Endothelial cell of umbilical vein (primary cell): ENCODE data around the gene TLE4. TPM values are rescaled to one million over a fixed set of nuclear protein-coding genes. Genes with fewer than 3 reads are reported as not detected.
A peak's percentile ranks its signal among the peaks of the same experiment; 100 is the strongest.

Experiments
- BruUV-seq: library from RNA; stranded (reverse); fragments of 400-500 nt; replicated peaks from 2 replicates; lab custom pipeline; 2021; lab: Mats Ljungman, UMichigan
- CTCF ChIA-PET: fragments of 300-600, 350-600 bp; sonication (Branson Sonifier 250); formaldehyde crosslinking; loops from one replicate; lab custom pipeline; 2021; ENCODE audit warnings: antibody characterized with exemption, inconsistent platforms; lab: Charles Lee
- POLR2A ChIA-PET: fragments of 300-600, 350-600 bp; sonication (Branson Sonifier 250); formaldehyde crosslinking; loops from one replicate; lab custom pipeline; 2021; ENCODE audit warnings: antibody characterized with exemption, inconsistent platforms; lab: Charles Lee
- DNase-seq: peaks from one replicate; pipeline ENCODE4 v3.0.0-alpha.2; 2011; ENCODE audit warnings: low read depth, low spot score
- FAIRE-seq: peaks from 2 replicates; lab custom pipeline; 2011; peaks lifted over from hg19 to GRCh38; lab: Jason Lieb, UNC
- H2AFZ ChIP-seq: 2 replicates; pipeline ENCODE4 v1.6.0; 2012; ENCODE audit warnings: low read depth, low read length, control low read depth, inconsistent platforms
- H3K27ac ChIP-seq: 2 replicates; pipeline ENCODE4 v1.5.1; 2011; ENCODE audit warnings: low read depth, mild to moderate bottlenecking, control low read depth, low read length, moderate library complexity; ENCODE audit not compliant: insufficient read depth
- H3K27me3 ChIP-seq, 2 experiments: 2 replicates each; pipeline versions ENCODE4 v1.6.0 to v1.6.1; 2011; ENCODE audit warnings: low read length in 2 of 2, mixed read lengths in 1 of 2; ENCODE audit not compliant: control insufficient read depth in 2 of 2, insufficient read depth in 2 of 2
- H3K36me3 ChIP-seq, 2 experiments: 2 replicates in 1 of 2; 3 replicates in 1 of 2; pipeline ENCODE4 v1.5.1; 2011; ENCODE audit warnings: low read length in 2 of 2, mild to moderate bottlenecking in 1 of 2, moderate library complexity in 1 of 2; ENCODE audit not compliant: control insufficient read depth in 2 of 2, insufficient read depth in 2 of 2; ENCODE audit errors: extremely low read depth in 1 of 2
- H3K4me1 ChIP-seq: 3 replicates; pipeline ENCODE4 v1.5.1; 2011; ENCODE audit warnings: mild to moderate bottlenecking, low read length; ENCODE audit not compliant: control insufficient read depth, insufficient read depth; ENCODE audit errors: extremely low read depth
- H3K4me2 ChIP-seq: 2 replicates; pipeline ENCODE4 v1.6.1; 2011; ENCODE audit warnings: low read length, control low read depth, mixed read lengths; ENCODE audit not compliant: insufficient read depth
- H3K4me3 ChIP-seq, 3 experiments: fragments of 200-600 bp in 1 of 3; sonication (generic), shearing (Covaris generic) in 1 of 3; replicated peaks in 1 of 3; 2 replicates each; pipeline ENCODE4 v1.5.1; 2011 to 2016; ENCODE audit warnings: control low read depth in 3 of 3, low read length in 3 of 3, mild to moderate bottlenecking in 2 of 3, inconsistent platforms in 1 of 3, low read depth in 1 of 3, moderate library complexity in 1 of 3; ENCODE audit not compliant: insufficient read depth in 1 of 3
- H3K79me2 ChIP-seq: 2 replicates; pipeline ENCODE4 v1.6.0; 2012; ENCODE audit warnings: low read length, inconsistent platforms; ENCODE audit not compliant: control insufficient read depth, insufficient read depth
- H3K9ac ChIP-seq: replicated peaks from 2 replicates; pipeline ENCODE3; 2011; ENCODE audit warnings: low read length, control low read depth; ENCODE audit not compliant: insufficient read depth; ENCODE audit errors: extremely low read depth
- H3K9me1 ChIP-seq: replicated peaks from 3 replicates; pipeline ENCODE4 v1.6.0; 2011; ENCODE audit warnings: mild to moderate bottlenecking, low read length; ENCODE audit not compliant: control insufficient read depth, insufficient read depth; ENCODE audit errors: extremely low read depth
- H3K9me3 ChIP-seq: replicated peaks from 2 replicates; pipeline ENCODE4 v1.5.1; 2012; ENCODE audit warnings: low read length, inconsistent platforms; ENCODE audit not compliant: control insufficient read depth, insufficient read depth
- H4K20me1 ChIP-seq: replicated peaks from 2 replicates; pipeline ENCODE3; 2011; ENCODE audit warnings: mild to moderate bottlenecking, low read length; ENCODE audit not compliant: control insufficient read depth, insufficient read depth; ENCODE audit errors: extremely low read depth
- CTCF ChIP-seq, 2 donors: IDR thresholded peaks; 1 replicate in 1 of 2; 2 replicates in 1 of 2; pipeline ENCODE4 v1.5.1; 2011; ENCODE audit warnings: low read length in 2 of 2, mild to moderate bottlenecking in 2 of 2, moderate library complexity in 2 of 2, control low read depth in 1 of 2, inconsistent platforms in 1 of 2, low read depth in 1 of 2; ENCODE audit not compliant: insufficient read depth in 1 of 2; ENCODE audit errors: extremely low read depth in 1 of 2
- EZH2 ChIP-seq: IDR thresholded peaks from 2 replicates; pipeline ENCODE4 v1.6.1; 2012; ENCODE audit warnings: borderline replicate concordance, low read depth, mild to moderate bottlenecking, moderate library complexity, low read length, inconsistent platforms; ENCODE audit not compliant: severe bottlenecking
- FOS ChIP-seq: IDR thresholded peaks from 2 replicates; pipeline ENCODE4 v1.6.1; 2011; ENCODE audit warnings: mild to moderate bottlenecking, low read length, moderate library complexity, borderline replicate concordance; ENCODE audit not compliant: insufficient read depth
- POLR2A ChIP-seq: IDR thresholded peaks from 2 replicates; pipeline ENCODE4 v1.6.1; 2012; ENCODE audit warnings: low read depth, mild to moderate bottlenecking, control low read depth, low read length
- POLR2AphosphoS5 ChIP-seq: IDR thresholded peaks from 2 replicates; pipeline ENCODE4 v1.6.1; 2012; ENCODE audit warnings: low read depth, mild to moderate bottlenecking, control low read depth, low read length, moderate library complexity; ENCODE audit not compliant: insufficient read depth
- dilution Hi-C: fragments of 300-500 bp; cut with MboI; formaldehyde crosslinking; loops from one replicate; pipeline ENCODE4 v1.15.0; 2019; ENCODE audit warnings: low sequenced_read_pairs; ENCODE audit not compliant: extremely low pct_ligation_motif_present
- intact Hi-C: fragments of 100-400 bp; cut with micrococcal nuclease; formaldehyde crosslinking; loops from one replicate; pipeline ENCODE4 v1.10.0; 2022
- polyA plus RNA-seq, 4 experiments: library from polyadenylated mRNA; depleted of rRNA in 3 of 4; stranded (reverse) in 3 of 4; unstranded in 1 of 4; fragments of >200 nt; gene quantifications; 2 replicates each; pipeline versions ENCODE4 v1.2.1 to v1.2.3, GENCODE V29; 2011 to 2012; ENCODE audit warnings: missing spikeins in 1 of 4
- total RNA-seq: library from RNA; stranded (reverse); gene quantifications from 2 replicates; pipeline ENCODE4 v1.2.3, GENCODE V29; 2021

The TLE4 gene
- total and polyA plus RNA-seq, 2 donors (not counting 3 experiments of a cell fraction or from before 2014, with no cell fraction given) = 31.4 to 32.3 TPM

GRCh38 chr9:79565245-79565644 is 6.5 kb upstream of the TLE4 start:
- Histone ChIP-seq H3K4me2 (no peak overlapping the region), H3K9me3 (no peaks in the 10 kb centered on the region), H3K4me3 (no peak overlapping the region), H3K79me2 (no peaks in the 10 kb centered on the region), H4K20me1 (no peaks in the 10 kb centered on the region), H3K9me1 (no peaks in the 10 kb centered on the region), H3K4me1 (peaks cover 19% of the 10 kb centered on the region), H3K9ac (no peak overlapping the region), H3K36me3 (no peaks in the 10 kb centered on the region), H3K27ac (no peak overlapping the region), H2AFZ (no peak overlapping the region), H3K27me3 (peaks cover 8 to 21% of the 10 kb centered on the region in 2 experiments)
- CTCF ChIA-PET = no interaction called here
- DNase-seq (no peak), FAIRE-seq (peak; percentile 35)
- intact Hi-C loops (no loop called here), dilution Hi-C loops (no loop called here)
- POLR2A ChIA-PET = no interaction called here
- no TSS peak for BruUV-seq
- TF ChIP-seq POLR2A = no peak
- TF ChIP-seq FOS = peak; percentile 38

GRCh38 chr9:79567671-79568098 is 4.1 kb upstream of the TLE4 start:
- ChIA-PET POLR2A (no interaction called here), CTCF (interaction anchor here (1.0 to 1.2 kb wide), 2 partner anchors 9 to 436 kb away, joined by 3 read pairs; no protein-coding TSS in a partner anchor)
- peaks cover 17% of the 10 kb centered on the region for H3K4me1 ChIP-seq
- TF ChIP-seq CTCF (IDR thresholded peaks at IDR 0.05; ENCODE audit: extremely low read depth in 1 of 2, insufficient read depth in 1 of 2, low read depth in 1 of 2, low read length in 2 of 2) (no peak), POLR2AphosphoS5 (no peak), EZH2 (no peak)
- H3K27me3 ChIP-seq = peaks cover 8 to 21% of the 10 kb centered on the region in 2 experiments
- FAIRE-seq (no peak), DNase-seq (no peak)
- no peak overlapping the region for H3K9ac ChIP-seq
- H3K4me3 ChIP-seq = no peak overlapping the region
- H2AFZ ChIP-seq = no peak overlapping the region
- H3K9me1 ChIP-seq = no peaks in the 10 kb centered on the region
- no peaks in the 10 kb centered on the region for H3K79me2 ChIP-seq
- BruUV-seq = no TSS peak
- no peaks in the 10 kb centered on the region for H3K9me3 ChIP-seq
- dilution Hi-C loops (no loop called here), intact Hi-C loops (no loop called here)
- no peak overlapping the region for H3K4me2 ChIP-seq
- no peak overlapping the region for H3K27ac ChIP-seq
- no peaks in the 10 kb centered on the region for H4K20me1 ChIP-seq
- no peaks in the 10 kb centered on the region for H3K36me3 ChIP-seq
